ENCODE results near the gene NR6A1.
A peak's percentile ranks its signal among the peaks of the same experiment; 100 is the strongest.
"Not testable (repeated sequence)": the region's sequence is repeated elsewhere in the genome, so short reads cannot be mapped to it uniquely, and the experiment has no call there.

Gene NR6A1

DNA sequence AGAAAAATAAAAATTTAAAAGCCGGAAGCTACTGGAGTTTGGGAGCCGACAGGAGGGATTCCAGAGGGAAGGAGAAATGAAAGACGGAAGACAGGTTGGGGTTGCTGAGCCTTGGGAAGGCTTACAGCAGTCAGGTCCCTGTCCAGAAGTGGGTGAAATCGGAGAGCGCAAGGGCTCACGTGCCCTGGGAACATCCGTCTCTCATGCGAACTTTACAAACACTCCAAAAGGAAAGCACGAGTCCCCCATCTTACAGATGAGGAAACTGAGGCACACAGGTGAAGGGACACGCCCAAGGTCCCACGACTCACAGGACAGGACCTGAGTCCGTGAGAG lies 5.5 kb upstream of the NR6A1 start:
- no peak for DNase-seq

DNA sequence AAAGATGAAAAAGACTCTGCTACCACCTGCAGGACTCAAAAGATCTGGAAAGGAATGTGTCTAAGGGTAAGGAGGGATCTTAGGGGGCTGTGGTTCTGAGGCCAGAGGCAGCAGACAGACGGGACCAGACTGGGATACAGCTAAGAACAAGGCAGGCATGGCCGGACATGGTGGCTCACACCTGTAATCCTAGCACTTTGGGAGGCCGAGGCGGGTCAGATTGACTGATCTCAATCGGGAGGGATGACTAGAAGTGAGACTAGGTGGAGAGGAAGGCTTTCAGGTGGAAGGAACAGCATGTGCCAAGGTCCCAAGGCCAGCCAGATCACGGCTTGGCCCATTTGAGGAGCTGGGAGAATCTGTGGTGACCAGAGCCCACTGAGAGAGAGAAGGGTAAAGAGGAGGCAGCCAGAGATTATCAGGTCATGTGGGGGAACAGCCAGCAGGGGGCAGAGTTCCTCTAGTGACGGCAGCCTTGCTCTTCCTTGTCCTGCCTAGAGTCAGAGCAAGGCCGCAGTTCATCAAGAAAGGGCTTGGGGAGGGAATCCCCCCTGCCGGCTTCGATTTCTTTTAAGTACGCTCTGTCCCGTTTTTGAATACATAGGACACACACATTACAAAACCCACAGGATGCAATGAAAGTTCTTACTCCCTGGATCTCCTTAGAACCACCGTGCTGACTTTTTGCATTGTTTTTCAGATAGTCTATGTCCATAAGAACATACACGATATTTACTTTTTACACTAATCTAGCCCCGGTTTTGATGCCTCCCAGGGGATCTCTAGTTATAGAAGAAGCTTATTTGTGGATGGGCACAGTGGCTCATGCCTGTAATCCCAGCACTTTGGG lies 3.2 kb upstream of the NR6A1 start:
- peak; percentile 90 for DNase-seq

DNA sequence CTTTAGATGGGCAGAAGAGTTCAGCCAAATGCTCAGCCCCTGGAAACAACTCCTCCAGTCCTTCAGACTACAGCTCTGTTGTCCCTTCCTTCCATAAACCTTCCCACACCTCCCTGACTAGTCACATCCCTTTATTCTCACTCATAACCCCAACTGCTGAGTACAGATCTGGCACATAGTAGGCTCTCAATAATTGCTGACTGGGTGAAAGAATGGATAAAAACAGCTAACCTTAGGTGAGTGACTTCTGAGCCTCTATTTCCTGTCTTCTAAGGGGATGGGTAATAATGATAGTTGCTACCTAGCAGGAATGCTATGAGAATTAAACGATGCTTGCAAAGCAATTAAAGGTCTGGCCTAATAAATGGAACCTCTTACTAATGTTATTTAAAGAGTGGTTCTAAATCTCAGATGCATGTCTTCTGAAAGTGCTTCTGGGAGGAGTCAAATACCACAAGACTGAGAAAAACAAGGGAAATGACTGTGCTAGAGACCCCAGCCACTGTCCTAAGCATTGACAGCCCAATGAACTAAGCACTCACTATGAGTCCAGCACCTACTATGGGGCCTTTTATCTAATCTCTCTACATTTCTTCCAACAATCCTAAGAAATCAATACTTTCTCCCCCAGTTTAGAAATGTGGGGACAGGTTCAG lies 2.5 kb upstream of the NR6A1 start:
- no peak for DNase-seq

DNA sequence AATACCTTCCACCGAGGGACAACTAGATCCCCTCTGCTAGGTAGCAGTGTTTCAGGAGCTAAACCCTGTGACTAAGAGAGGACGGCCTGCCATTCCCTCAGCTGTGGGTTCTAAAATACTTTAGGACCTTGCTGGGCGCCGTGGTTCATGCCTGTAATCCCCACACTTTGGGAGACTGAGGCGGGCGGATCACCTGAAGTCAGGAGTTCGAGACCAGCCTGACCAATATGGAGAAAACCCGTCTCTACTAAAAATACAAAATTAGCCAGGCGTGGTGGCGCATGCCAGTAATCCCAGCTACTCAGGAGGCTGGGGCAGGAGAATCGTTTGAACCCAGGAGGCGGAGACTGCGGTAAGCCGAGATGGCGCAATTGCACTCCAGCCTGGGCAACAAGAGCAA lies 1.8 kb upstream of the NR6A1 start:
- not testable (repeated sequence) for DNase-seq

DNA sequence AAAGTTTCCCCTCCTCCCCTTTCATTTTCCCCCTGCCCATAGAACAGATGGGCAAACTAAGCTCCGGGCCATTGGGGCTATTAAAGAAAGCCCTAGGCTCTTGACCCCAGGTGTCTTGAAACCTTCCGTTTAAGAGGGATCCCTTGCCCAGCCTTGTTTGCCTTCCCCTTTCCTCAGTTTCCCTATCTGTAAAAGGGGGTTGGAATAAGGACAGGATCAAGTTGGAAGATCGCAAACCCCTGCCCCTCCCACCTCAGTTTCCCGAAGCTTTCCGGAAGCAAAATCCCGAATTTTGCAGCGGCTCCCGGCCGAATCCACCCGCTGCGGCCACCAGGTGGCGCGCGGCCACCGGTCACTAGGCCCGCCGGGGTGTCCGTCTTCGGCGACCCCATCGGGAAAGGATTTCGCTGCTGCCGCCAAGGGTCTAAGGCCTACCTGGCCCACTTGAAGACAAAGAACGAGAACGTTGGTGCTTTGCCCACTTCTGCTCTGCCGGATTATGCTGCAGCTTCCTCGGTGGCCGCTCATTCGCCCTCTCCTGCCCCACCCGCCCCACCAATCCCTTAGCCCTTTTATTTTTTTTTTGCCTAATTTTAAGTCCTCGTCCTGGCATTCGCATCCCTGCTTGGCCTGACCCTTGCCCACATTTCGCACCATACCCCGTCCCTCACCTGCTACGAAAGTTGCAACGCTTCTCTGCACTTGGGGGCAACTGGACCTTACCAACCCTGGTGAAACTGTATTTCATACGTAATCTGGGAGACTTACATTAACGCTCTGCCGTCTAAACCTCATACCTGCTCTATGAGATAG lies 962 bp upstream of the NR6A1 start:
- peak; percentile 29 for DNase-seq

DNA sequence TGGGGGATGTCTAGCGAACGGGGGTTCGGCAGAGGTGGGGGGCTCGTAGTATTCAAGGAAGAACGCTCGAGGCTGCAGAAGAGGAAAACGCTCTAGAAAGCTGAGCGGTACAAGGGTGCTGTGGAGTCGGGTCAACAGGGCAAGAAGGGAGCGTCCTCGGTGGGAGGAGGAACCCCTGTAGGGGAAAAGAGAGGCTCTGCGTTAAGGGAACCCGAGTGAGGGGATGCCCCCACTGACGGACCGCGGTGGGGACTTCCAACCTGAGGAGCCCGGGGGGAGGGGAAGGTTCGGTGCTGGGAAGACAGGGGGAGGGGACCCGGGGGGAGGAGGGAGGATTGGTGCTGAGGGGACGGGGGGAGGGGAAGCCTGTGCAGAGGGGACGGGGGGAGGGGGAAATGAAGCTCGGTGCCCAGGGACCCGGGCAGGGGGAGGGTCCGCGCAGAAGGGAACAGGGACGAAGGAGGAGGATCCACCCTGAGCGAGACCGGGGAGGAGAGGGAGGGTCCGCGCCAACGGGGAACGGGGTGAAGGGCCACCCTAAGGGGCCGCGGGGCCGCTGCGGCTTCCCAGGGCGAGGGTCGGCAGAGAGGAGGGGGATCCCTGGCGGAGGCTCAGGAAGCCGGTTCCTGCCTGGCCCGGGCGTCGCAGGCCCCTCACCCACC lies 621 bp downstream of the NR6A1 start:
- DNase-seq: no peak

DNA sequence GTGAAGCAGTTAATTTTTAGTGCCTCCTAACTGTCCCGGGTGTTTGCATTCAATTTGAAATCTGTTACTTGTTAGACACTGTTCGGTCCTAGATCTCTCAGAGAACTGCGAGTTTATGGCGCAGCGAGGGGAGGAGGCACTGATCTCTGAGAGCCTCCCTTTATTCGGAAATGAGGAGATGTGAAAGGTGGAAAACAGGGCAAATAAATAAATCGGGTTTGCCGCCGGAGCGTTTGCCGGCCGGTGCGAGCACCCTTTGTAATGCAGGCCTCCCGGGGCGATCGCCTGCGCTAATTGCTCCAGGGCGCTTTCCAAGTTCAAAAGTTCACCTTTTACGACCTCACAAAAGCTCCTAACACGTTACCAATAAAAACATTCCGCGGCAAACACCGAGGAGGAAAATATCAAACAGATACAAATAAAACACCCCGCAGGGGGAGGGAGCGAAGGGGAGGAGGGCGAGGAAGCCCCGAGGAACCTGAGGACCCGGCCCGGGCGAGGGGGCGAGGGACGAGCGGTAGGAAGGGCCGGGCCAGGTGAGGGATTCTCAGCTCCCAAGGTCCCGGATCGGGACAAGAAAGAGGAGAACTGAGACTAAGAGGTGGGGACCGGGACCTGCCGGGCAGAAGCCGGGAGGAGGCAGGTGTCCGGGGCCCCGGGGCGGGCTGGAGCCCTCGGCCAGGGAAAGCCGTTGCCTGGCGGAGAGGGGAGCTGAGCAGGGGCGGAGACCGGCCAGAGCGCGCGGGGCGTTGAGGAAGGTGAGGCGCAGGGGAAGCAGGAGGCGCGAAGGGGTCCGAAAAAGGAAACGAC lies 1.4 kb downstream of the NR6A1 start:
- no peak for DNase-seq

DNA sequence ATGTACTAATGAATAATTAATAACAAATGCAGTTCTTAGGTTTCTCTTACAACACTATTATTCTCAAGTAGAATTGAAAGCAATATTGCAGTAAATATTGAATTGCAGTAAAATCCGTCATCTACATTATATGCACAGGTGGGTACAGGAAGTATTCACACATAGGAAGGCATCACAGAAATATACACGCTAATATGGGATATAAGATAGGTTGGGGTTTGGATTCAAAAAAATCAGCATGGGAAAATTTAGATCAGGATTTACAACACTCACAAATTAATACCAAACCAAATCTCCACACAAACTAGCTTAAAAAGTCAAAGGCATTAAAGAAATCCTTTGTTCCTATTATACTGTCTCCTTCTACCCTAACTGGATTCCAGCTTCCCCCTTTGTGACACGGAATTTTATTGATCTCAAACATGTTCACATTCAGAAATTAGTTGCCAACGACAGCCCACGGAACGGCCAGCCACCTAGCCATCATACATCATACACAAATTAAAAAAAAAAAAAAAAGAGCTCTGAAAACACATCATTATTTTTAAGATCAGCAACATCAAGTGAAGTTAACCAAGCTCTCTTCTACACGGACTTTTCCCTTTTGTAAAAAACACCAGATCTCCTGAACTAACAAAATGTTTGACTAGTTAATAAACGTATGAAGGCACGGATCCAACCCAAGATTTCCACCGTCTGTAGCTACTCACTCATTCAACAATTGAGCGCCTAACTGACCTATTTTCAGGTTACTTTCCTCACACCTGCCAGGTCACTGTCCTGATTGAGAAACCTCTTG lies 2.2 kb downstream of the NR6A1 start:
- no peak for DNase-seq

DNA sequence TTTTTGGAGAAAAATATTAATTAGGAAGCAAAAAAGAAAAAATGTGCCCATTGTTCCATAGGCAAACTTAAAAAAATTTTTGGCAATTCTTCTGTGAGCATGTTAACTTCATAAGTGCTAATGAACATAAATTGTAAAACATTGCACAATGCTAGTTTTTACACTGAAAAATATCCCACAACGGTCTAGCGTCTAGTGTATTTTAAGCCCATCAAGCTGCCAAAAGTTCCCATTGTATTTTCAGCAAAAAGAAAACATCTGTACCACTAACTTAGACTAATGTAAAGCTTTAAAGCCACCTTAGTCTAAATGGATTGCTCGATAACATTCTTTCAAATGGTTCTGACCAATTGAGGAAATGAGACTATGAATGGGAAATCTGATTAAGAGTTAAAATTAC lies 2.8 kb downstream of the NR6A1 start:
- no peak for DNase-seq

DNA sequence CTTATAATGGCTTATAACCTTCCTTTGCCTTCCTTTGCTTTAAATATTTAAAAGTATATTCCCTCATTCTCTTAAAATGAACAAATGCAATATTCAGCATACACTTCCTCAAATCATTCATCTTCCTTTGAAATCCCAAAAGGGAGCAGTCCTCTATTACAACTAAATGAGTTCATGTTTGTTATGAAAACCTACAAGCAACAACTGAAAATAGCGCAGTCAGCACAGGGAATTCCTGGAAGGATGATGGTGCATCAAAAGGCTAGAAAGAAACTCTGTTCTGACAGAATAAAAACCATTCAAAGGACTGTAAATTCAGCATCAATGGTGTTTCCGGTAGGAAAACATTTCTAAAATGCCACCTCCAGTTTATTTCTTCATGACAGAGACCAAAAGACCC lies 3.3 kb downstream of the NR6A1 start:
- DNase-seq: no peak

DNA sequence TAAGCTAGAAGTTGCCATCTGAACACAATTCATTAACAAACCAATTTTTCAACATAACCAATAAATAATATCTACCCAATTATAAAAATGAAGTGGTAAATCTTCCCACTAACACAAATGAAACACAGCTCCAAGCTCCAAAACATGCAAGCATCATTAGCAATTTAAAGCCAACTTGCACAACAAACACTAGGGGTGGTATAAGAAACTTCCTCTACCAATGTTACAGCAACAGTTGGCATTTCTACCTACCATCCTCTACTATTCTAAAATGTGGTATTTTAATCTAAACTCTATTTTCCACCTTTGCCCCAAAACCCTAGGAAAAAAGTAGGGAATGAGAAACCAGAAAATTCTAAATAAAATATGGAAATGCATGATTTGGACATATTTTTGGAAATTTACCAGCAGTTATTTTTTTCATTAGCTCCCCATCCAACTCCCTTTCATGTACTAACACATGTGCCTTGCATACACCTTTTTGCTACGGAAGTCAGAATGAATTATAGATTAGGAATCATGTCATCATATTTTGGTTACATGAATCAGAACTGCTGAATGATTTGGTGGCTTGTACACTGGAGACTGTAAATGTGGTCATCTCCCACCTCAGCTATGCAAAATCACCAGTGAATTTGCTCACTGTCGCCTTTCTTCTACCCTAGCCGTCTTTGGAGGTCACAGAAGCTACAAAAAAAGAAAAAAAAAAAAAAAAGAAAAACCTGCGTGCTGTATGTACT lies 4.1 kb downstream of the NR6A1 start:
- no peak for DNase-seq

DNA sequence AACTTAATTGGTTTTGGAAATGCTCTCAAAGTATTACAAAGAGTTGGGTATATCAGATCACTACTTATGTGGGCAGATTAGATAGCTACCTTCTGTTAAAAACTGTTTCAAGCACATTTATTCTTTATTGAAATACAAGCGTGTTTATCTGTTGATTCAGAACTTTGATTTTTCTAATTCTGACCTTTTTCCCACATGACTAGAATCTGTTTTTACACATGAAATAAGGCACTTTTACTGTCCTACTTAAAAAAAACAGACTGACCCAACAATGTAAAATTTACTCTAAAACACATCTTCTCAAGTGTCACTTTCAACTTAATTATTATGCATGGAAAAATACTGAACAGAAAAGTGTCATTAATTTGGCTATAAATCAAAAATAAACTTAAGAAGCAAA lies 4.8 kb downstream of the NR6A1 start:
- no peak for DNase-seq

DNA sequence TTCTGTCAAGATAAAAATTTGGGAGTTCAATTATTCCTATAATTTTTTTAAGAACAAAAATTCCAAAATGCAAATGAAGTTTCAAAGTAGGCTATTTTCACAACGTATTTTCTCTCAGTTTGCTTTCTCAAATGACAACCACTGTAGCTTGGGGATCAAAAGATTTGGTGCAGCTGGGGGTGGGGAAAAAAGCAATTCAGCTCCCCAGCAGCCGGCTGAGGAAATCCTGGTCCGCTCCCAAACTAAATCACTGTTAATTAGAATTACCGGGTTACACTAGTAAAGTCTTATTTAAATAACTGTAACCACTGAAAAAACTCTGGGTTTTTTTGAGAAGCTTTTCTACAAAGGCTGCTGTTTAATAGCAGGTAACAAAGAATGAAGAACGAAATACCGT lies 5.7 kb downstream of the NR6A1 start:
- DNase-seq: no peak

DNA sequence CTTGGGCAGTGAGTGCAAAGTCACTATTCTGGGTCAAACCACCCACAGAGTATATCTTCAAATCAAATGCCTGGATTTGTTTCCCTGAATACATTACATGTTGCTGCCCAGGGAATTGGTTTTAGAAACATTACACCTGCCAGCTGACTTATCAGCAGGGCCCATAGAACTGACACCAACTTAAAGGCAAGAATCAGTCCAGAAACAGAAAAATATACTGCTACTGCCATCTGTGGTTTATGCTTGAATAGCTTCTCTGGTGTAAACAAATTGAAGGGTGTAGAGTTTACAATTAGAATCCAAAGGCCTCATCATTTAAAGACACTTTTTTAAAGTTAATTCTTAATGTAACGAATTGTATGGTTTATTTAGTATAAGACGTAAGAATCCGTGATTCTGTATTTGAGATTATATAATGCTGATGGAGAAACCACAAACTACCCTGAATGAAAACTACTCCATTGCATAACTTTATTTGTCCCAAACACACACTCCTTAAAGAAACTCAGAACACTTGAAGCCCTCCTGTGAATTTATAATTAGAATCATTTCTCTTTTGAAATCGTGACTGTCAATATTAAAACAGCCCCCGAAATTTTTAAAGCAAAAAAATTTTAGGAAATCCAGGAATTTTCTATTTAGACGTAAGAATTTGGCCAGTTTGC lies 6.2 kb downstream of the NR6A1 start:
- DNase-seq: peak; percentile 7

DNA sequence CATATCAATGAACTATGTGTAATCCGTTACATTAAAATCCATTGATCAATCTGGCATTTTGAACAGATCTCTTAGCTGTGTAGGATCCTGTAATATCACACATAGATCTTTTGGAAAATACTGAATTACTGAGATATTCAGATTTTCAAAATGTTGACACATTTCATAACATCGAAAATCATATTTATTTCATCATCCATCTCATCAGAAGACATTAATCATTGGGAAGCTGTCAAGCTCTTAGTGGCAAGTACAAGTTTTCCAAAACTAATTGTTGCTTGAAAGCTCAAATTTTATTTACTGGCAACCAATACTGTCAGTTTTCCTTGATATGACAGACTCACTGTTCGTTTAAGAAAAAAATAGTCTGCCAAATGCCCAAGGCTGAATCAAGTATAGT lies 8.5 kb downstream of the NR6A1 start:
- no peak for DNase-seq

DNA sequence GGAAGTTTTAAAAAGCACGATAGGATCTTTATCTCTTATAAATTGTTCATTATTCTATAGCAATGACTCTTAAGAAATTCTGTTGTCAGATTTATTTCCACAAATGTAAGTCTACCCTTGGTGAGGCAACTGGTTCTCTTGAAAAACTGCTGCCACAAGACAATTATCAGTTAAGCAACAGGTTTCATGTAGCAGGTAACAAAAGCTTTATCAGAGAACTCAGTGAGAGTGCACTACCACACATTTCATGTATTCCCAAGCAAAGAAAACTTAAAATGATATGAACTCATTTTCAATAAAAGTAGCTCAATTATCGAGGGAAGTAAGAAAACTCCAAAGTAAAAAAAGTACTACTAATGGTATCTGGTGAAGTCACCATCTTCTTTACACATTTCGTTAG lies 9.4 kb downstream of the NR6A1 start:
- DNase-seq: no peak

DNA sequence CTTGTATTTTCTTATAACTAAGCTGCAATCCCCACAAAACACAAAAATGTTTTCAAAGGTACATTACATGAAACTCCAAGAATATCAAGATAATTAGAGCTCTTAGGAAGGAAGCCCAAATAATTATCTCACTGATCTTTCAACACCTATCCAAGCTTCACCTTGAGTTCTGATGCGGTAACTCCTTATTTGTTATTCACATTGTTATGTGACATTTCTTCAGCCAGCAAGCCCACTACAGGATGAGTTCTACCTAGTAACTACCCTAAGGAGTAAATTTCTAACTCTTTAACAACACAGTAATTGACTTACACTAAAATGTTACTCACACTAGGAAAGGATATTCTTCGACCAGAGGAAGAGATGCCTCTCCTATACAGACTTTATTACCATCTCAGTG lies 9.9 kb downstream of the NR6A1 start:
- DNase-seq: no peak

DNA sequence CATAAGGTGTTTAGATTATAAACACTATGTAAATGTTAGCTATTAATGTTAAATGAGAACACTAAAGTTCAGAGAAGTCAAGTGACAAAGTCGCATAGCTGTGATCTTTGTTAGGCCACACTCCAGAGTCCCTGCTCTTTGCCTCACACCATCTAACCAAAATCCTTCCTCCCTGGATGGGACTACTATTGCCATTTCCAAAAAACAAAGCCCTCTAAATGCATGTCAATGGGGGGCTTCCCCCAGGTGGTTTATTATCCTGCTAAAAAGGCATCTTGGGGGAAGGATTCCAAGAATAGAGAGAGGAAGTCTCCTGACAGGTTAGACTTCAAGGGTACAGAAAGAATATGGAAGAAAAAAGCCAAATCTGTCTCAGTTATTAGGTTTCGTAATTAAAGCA lies 10.4 kb downstream of the NR6A1 start:
- DNase-seq: no peak

DNA sequence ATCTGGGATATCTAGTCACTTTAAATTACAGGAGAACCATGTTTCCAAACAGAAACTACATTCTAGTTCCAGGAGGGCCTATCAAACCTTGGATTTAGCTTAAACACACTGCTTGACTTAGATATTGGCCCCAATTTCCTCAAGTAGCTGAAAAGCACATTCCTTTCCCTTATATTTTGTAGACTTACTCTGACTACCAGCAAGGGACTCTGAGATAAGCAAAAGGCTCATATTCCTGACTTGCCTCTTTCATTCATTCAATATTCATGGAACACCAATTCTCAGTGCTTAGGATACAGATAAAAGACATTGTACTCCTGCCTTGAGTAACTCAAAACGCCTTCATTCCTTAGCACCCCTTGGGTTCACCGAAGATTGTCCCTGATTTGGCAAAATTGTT lies 11.8 kb downstream of the NR6A1 start:
- DNase-seq: no peak

DNA sequence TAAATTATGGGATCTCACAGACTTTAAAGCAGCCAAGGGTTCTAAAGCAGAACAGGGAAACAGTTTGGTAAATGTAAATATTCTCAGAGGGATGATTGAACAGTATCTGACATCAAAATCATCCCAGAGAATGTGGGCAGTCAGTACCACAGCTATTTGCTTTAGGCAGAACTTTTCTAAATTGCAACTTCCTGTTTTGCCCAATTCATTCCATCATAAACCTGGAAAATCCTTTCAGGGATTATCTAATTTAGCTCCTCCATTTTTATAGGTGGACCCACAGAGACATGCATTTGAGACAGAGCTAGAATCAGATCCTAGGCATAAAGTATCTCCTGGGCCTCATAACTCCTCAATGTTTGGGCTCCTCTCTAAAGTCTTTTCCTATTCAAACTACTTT lies 12.4 kb downstream of the NR6A1 start:
- DNase-seq: no peak

All from NCI-H1694 (cell line).